Stomach (tissue), 9 donors: ENCODE results near the gene SMIM15. TPM values are rescaled to one million over a fixed set of nuclear protein-coding genes. Genes with fewer than 3 reads are reported as not detected.

ENCODE experiments used
- DNase-seq, 2 donors: peaks; one replicate each; pipeline versions ENCODE4 v3.0.0 to v3.0.0-alpha.2; 2013 to 2019
- H3K27ac ChIP-seq, 5 donors: fragments of 200-600 bp in 4 of 5; sonication (generic) in 4 of 5; one replicate each; pipeline ENCODE4 v1.5.1; 2013 to 2019; ENCODE audit warnings: mild to moderate bottlenecking in 1 of 5, moderate library complexity in 1 of 5
- H3K27me3 ChIP-seq, 3 donors: fragments of 200-600 bp; sonication (generic); one replicate each; pipeline ENCODE4 v1.5.1; 2017 to 2019; ENCODE audit warnings: mixed run types in 1 of 3
- H3K36me3 ChIP-seq, 4 donors: fragments of 200-600 bp; sonication (generic); 1 replicate in 3 of 4; 2 replicates in 1 of 4; pipeline ENCODE4 v1.5.1; 2016 to 2019
- H3K4me1 ChIP-seq, 4 donors: fragments of 200-600 bp; sonication (generic); one replicate each; pipeline ENCODE4 v1.5.1; 2016 to 2019
- H3K4me3 ChIP-seq, 4 donors: fragments of 200-600 bp; sonication (generic) in 3 of 4; one replicate each; pipeline ENCODE4 v1.5.1; 2016 to 2019; ENCODE audit warnings: mild to moderate bottlenecking in 1 of 4
- H3K9me3 ChIP-seq, 4 donors: fragments of 200-600 bp; sonication (generic); one replicate each; pipeline ENCODE4 v1.5.1; 2016 to 2019
- CTCF ChIP-seq, 7 experiments: fragments of 450-650 bp in 4 of 7; fragments of 200-600 bp in 3 of 7; sonication (generic) in 3 of 7; IDR thresholded peaks; one replicate each; pipeline ENCODE4 v1.5.1; 2016 to 2019; ENCODE audit warnings: antibody characterized with exemption in 7 of 7, control low read depth in 2 of 7, mild to moderate bottlenecking in 1 of 7
- EP300 ChIP-seq: sonication (generic); formaldehyde crosslinking; IDR thresholded peaks from one replicate; pipeline ENCODE4 v1.6.1; 2017; ENCODE audit warnings: antibody characterized with exemption
- POLR2A ChIP-seq, 4 donors: fragments of 450-650 bp; IDR thresholded peaks; one replicate each; pipeline ENCODE4 v1.6.1; 2016; ENCODE audit warnings: antibody characterized with exemption in 4 of 4, control low read depth in 2 of 4, mild to moderate bottlenecking in 1 of 4, moderate library complexity in 1 of 4
- POLR2AphosphoS5 ChIP-seq, 3 donors: sonication (generic); formaldehyde crosslinking; IDR thresholded peaks; one replicate each; pipeline ENCODE4 v1.6.1; 2016; ENCODE audit warnings: antibody characterized with exemption in 3 of 3
- WGBS, 5 donors: extraction: QIAGEN DNeasy Blood & Tissue Kit in 3 of 5; methylation state at CpG; one replicate each; pipeline versions ENCODE4 v1.1.5 to v1.1.7; 2013 to 2018; 5-methylcytosine and 5-hydroxymethylcytosine counted together
- intact Hi-C: fragments of 100-400 bp; cut with DNase I; formaldehyde crosslinking; loops from one replicate; pipeline ENCODE4 v1.15.1; 2023; ENCODE audit warnings: low total_unique reads
- polyA plus RNA-seq, 3 donors: library from polyadenylated mRNA; stranded (reverse); fragments of 200-250 nt; gene quantifications; one replicate each; pipeline ENCODE4 v1.2.3, GENCODE V29; 2013
- total RNA-seq, 5 donors: library from RNA; depleted of rRNA; stranded (reverse); fragments of >200 nt; gene quantifications; one replicate each; pipeline versions ENCODE4 v1.1.0 to v1.2.3, GENCODE V29; 2014 to 2016
- donor health status: healthy with polysubstance abuse.
- donor health status: Bipolar disorder and iron deficiency.
- donor health status: healthy.

SMIM15 gene
- total and polyA plus RNA-seq, 8 donors, result 21.6 to 60.8 (median 29.9) TPM

DNA sequence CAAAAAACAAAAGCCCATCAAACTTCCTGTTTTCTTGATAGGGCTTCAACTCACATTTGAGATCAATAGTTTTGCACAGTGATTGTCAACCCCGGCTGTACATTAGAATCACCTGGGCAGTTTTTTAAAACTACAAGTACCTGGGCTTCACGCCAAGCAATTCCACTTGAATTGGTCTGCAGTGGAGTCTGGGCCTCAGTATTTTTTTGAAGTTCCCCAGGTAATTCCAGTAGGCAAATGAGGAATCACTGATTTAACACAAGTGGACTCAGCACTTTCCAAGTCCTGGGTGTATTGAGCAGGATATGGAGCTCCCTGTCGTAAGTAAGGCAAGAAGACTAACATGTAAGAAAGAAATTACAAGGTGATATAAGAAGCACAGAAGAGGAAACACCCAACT lies 14.8 kb upstream of the SMIM15 start:
- no peak for DNase-seq
- Histone ChIP-seq H3K9me3 (no peaks in the 10 kb centered on the region), H3K4me3 (no peak overlapping the region), H3K4me1 (peaks cover 0 to 8% (median 0%) of the 10 kb centered on the region in 4 donors), H3K27me3 (no peaks in the 10 kb centered on the region), H3K27ac (no peak overlapping the region), H3K36me3 (no peaks in the 10 kb centered on the region)
- 81 to 99% (median 96%) methylated on average over 3 of the region's 3 CpGs for WGBS, 5 donors
- TF ChIP-seq CTCF (IDR thresholded peaks at IDR 0.05), result no peak
- TF ChIP-seq POLR2AphosphoS5 (IDR thresholded peaks at IDR 0.05), result no peak
- TF ChIP-seq POLR2A (IDR thresholded peaks at IDR 0.05), result no peak
- no peak for TF ChIP-seq EP300
- intact Hi-C loops, result loop anchor here (10.0 kb wide), 1 partner anchor 148 kb away; no protein-coding TSS in a partner anchor

DNA sequence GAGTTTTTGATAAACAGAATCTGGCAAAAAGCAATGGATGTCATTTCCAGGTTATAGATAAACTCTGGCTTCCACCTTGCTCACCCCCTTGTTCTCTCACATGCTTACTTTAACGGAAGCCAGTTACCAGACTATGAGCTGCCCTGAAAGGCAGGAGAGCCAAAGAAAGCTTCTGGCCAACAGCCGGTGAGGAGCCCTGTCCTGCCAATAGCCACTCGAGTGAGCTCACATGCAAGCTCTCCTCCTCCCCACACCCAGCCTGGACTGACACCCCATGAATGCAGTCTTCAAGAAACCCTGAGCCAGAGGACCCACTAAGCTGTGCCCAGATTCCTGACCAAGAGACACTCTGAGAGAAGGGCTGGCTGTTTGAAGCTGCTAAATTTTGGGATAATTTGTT lies 14.4 kb upstream of the SMIM15 start:
- Histone ChIP-seq H3K27me3 (no peaks in the 10 kb centered on the region), H3K9me3 (no peaks in the 10 kb centered on the region), H3K36me3 (no peaks in the 10 kb centered on the region), H3K4me3 (no peak overlapping the region), H3K27ac (no peak overlapping the region), H3K4me1 (peaks cover 0 to 4% (median 0%) of the 10 kb centered on the region in 4 donors)
- DNase-seq, result no peak
- intact Hi-C loops, result loop anchor here (10.0 kb wide), 1 partner anchor 148 kb away; no protein-coding TSS in a partner anchor
- TF ChIP-seq CTCF (IDR thresholded peaks at IDR 0.05), result no peak
- TF ChIP-seq EP300, result no peak
- 86 to 96% (median 95%) methylated on average over 3 of the region's 3 CpGs for WGBS, 5 donors

DNA sequence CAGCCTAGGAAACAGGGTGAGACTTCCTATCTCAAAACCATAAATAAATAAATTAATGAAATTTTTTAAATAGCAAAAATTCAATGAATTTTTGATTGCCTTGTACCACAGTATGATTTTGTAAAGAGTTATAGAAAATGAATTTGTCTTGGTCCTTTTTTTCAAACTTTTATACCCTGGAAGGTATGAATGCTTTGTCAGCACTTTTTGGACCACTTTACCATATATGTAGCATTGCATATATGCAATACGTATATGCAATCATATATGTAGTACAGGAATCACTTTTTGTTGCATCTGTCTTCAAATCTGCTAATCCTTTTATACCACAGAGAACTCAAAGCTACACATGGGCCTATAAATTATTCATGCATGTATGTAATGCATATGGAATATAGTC lies 9.2 kb upstream of the SMIM15 start:
- H3K4me1 ChIP-seq, result no peaks in the 10 kb centered on the region
- H3K9me3 ChIP-seq, result no peaks in the 10 kb centered on the region
- no peak overlapping the region for H3K4me3 ChIP-seq
- H3K36me3 ChIP-seq, result no peaks in the 10 kb centered on the region
- TF ChIP-seq POLR2AphosphoS5 (IDR thresholded peaks at IDR 0.05) (no peak), POLR2A (IDR thresholded peaks at IDR 0.05) (no peak), CTCF (IDR thresholded peaks at IDR 0.05) (no peak), EP300 (no peak)
- no peak for DNase-seq
- no peak overlapping the region for H3K27ac ChIP-seq
- WGBS, 5 donors, result 88 to 100% (median 94%) methylated on average over 1 of the region's 1 CpG
- intact Hi-C loops, result loop anchor here (10.0 kb wide), 1 partner anchor 153 kb away; no protein-coding TSS in a partner anchor
- no peaks in the 10 kb centered on the region for H3K27me3 ChIP-seq

GRCh38 chr5:61168951-61169350 lies 6.7 kb upstream of the SMIM15 start:
- Histone ChIP-seq H3K27ac (no peak overlapping the region), H3K27me3 (no peaks in the 10 kb centered on the region), H3K9me3 (no peaks in the 10 kb centered on the region), H3K4me3 (no peak overlapping the region), H3K36me3 (no peaks in the 10 kb centered on the region), H3K4me1 (peaks cover 0 to 4% (median 2%) of the 10 kb centered on the region in 4 donors)
- DNase-seq, result no peak
- intact Hi-C loops, result no loop called here
- no peak for TF ChIP-seq POLR2AphosphoS5 (IDR thresholded peaks at IDR 0.05)
- TF ChIP-seq EP300, result no peak
- no peak for TF ChIP-seq CTCF (IDR thresholded peaks at IDR 0.05)
- no peak for TF ChIP-seq POLR2A (IDR thresholded peaks at IDR 0.05)
- WGBS, 5 donors, result 45 to 71% (median 62%) methylated on average over 8 of the region's 8 CpGs
